GM15510 (cell line): ENCODE data around the gene MYEF2.

Experiments used
- POLR2A ChIP-seq: IDR thresholded peaks from 3 replicates; pipeline ENCODE4 v1.6.1; 2011; ENCODE audit warnings: borderline replicate concordance; ENCODE audit not compliant: insufficient read length; ENCODE audit errors: extremely low read depth

MYEF2 gene

GRCh38 chr15:48177766-48178647, at the start of gene MYEF2:
Gene MYEF2 (minus strand): TSS chr15:48178295. CDS start chr15:48178237, 58 bp downstream.
- TF ChIP-seq POLR2A: peak; percentile 59

- no peak for TF ChIP-seq POLR2A
Measured at GRCh38 chr15:48225771-48226170, 47.7 kb upstream of the MYEF2 start.

GRCh38 chr15:48222627-48223026, 44.5 kb upstream of the MYEF2 start:
- no peak for TF ChIP-seq POLR2A

GRCh38 chr15:48221885-48222284, 43.8 kb upstream of the MYEF2 start:
- no peak for TF ChIP-seq POLR2A

GRCh38 chr15:48221261-48221660, 43.2 kb upstream of the MYEF2 start:
- no peak for TF ChIP-seq POLR2A

- TF ChIP-seq POLR2A: no peak
Measured at GRCh38 chr15:48205981-48206380, 27.9 kb upstream of the MYEF2 start, which contains the start of gene SLC12A1. Gene SLC12A1 (plus strand): TSS chr15:48206302. CDS start chr15:48207720, 1,418 bp downstream.

- no peak for TF ChIP-seq POLR2A
Measured at GRCh38 chr15:48202068-48202467, 24.0 kb upstream of the MYEF2 start.

- TF ChIP-seq POLR2A: no peak
Measured at GRCh38 chr15:48191574-48192225, 13.6 kb upstream of the MYEF2 start, which contains the start of gene CTXN2. Gene CTXN2 (plus strand): TSS chr15:48191665. CDS start chr15:48201301, 9,636 bp downstream.

- no peak for TF ChIP-seq POLR2A
Measured at GRCh38 chr15:48190932-48191573, 13.0 kb upstream of the MYEF2 start.

GRCh38 chr15:48186271-48186670, 8.2 kb upstream of the MYEF2 start:
- no peak for TF ChIP-seq POLR2A

- no peak for TF ChIP-seq POLR2A
Measured at GRCh38 chr15:48185529-48185928, 7.4 kb upstream of the MYEF2 start.

GRCh38 chr15:48182749-48183148, 4.7 kb upstream of the MYEF2 start:
- no peak for TF ChIP-seq POLR2A

- no peak for TF ChIP-seq POLR2A
Measured at GRCh38 chr15:48178648-48178931, 495 bp upstream of the MYEF2 start.

GRCh38 chr15:48177383-48177765, 721 bp downstream of the MYEF2 start:
- TF ChIP-seq POLR2A: no peak

- TF ChIP-seq POLR2A: no peak
Measured at GRCh38 chr15:48176957-48177356, 1.1 kb downstream of the MYEF2 start.
